ENCODE results near the gene MGAT4D. TPM values are rescaled to one million over a fixed set of nuclear protein-coding genes. Genes with fewer than 3 reads are reported as not detected.

MGAT4D gene
- total and polyA plus RNA-seq, 10 of the 15 experiments (the other 5 are each of a cell fraction or from before 2014, with no cell fraction given) = not detected

- TF ChIP-seq CEBPZ (IDR thresholded peaks at IDR 0.05; ENCODE audit: low read depth, low read length) = 0 out of 2 replicates have a peak, but pooled peaks have one; percentile 11
- no peak for TF ChIP-seq JUND (IDR thresholded peaks at IDR 0.05; ENCODE audit: low read depth, low read length)
- TF ChIP-seq PAX8 (IDR thresholded peaks at IDR 0.05) = no peak
- peak; percentile 96 for TF ChIP-seq MXI1 (IDR thresholded peaks at IDR 0.05; ENCODE audit: low read depth, low read length)
- TF ChIP-seq EED (IDR thresholded peaks at IDR 0.05; ENCODE audit: low read depth) = no peak
- peak; percentile 95 for TF ChIP-seq NR2C1 (IDR thresholded peaks at IDR 0.05)
- TF ChIP-seq CBX5 (IDR thresholded peaks at IDR 0.05; ENCODE audit: low read depth) = peak; percentile 40; the same call in 1 of the 2 replicates
- peak; percentile 90 for TF ChIP-seq GABPA (IDR thresholded peaks at IDR 0.05; ENCODE audit: low read depth)
- TF ChIP-seq SIN3A (IDR thresholded peaks at IDR 0.05; ENCODE audit: low read depth, low read length) = peak; percentile 88
- no peak for TF ChIP-seq USF2 (IDR thresholded peaks at IDR 0.05; ENCODE audit: borderline replicate concordance, low read depth, low read length)
- TF ChIP-seq NR2C2 (IDR thresholded peaks at IDR 0.05; ENCODE audit: borderline replicate concordance, control insufficient read depth, insufficient read length, low read depth) = no peak
- no peak for TF ChIP-seq EP300 (IDR thresholded peaks at IDR 0.05; ENCODE audit: borderline replicate concordance in 1 of 2, control insufficient read depth in 1 of 2, low read depth in 2 of 2, low read length in 2 of 2)
- peak; percentile 63; the same call in 1 of the 2 replicates for TF ChIP-seq ZNF687 (IDR thresholded peaks at IDR 0.05)
- peak; percentile 80; the same call in 1 of the 2 replicates for TF ChIP-seq YY1 (IDR thresholded peaks at IDR 0.05; ENCODE audit: low read depth, low read length)
- peak; percentile 17 for TF ChIP-seq RELA (IDR thresholded peaks at IDR 0.05; ENCODE audit: borderline replicate concordance, partially characterized antibody)
- no peak for TF ChIP-seq ZNF384 (IDR thresholded peaks at IDR 0.05; ENCODE audit: borderline replicate concordance, low read depth, low read length)
- TF ChIP-seq TBL1XR1 (IDR thresholded peaks at IDR 0.05; ENCODE audit: low read depth, low read length) = no peak
- no peak for TF ChIP-seq ZBED1 (IDR thresholded peaks at IDR 0.05; ENCODE audit: borderline replicate concordance)
- peak; percentile 69 for TF ChIP-seq PKNOX1 (IDR thresholded peaks at IDR 0.05)
Observed at GRCh38 chr4:140523857-140524742, 26.0 kb upstream of the MGAT4D start, which contains the start of gene ELMOD2 (continued).
